IMR-90 (cell line): ENCODE data around the gene COL28A1. TPM values are rescaled to one million over a fixed set of nuclear protein-coding genes. Genes with fewer than 3 reads are reported as not detected.

Source experiments
- ATAC-seq: fragments of 200-7000 bp; cut with Tn5 transposase; 2 replicates; pipeline ENCODE4 v1.9.1; 2020; ENCODE audit warnings: low read depth, mild to moderate bottlenecking, moderate library complexity
- BruUV-seq: library from RNA; stranded (reverse); fragments of 400-500 nt; replicated peaks from 2 replicates; lab custom pipeline; 2021; lab: Mats Ljungman, UMichigan
- CTCF ChIA-PET: fragments of 300-600 bp; formaldehyde crosslinking; extraction: SDS; loops from one replicate; lab custom pipeline; 2021; ENCODE audit warnings: antibody characterized with exemption; lab: Yijun Ruan, JAX
- POLR2A ChIA-PET: fragments of 300-600 bp; sonication (Branson Sonifier 250); formaldehyde crosslinking; loops from one replicate; lab custom pipeline; 2022; ENCODE audit warnings: antibody characterized with exemption; ENCODE audit not compliant: unreplicated experiment; lab: Charles Lee
- DNase-seq: peaks from one replicate; pipeline ENCODE4 v3.0.0; 2013
- H2AFZ ChIP-seq: replicated peaks from 2 replicates; pipeline ENCODE3; 2013; ENCODE audit warnings: low read length, mild to moderate bottlenecking; ENCODE audit not compliant: poor library complexity
- H2AK5ac ChIP-seq: 2 replicates; pipeline ENCODE4 v1.6.1; 2013; ENCODE audit warnings: low read depth, low read length, inconsistent platforms
- H2AK9ac ChIP-seq: replicated peaks from 2 replicates; pipeline ENCODE3; 2013; ENCODE audit warnings: mild to moderate bottlenecking, low read depth, low read length, moderate library complexity; ENCODE audit not compliant: poor library complexity
- H2BK120ac ChIP-seq: 2 replicates; pipeline ENCODE4 v1.6.1; 2013; ENCODE audit warnings: low read depth, low read length, inconsistent platforms
- H2BK15ac ChIP-seq: 3 replicates; pipeline ENCODE4 v1.6.1; 2013; ENCODE audit warnings: low read depth, low read length, inconsistent platforms
- H2BK20ac ChIP-seq: 2 replicates; pipeline ENCODE4 v1.6.1; 2013; ENCODE audit warnings: low read depth, mild to moderate bottlenecking, inconsistent platforms, low read length, moderate library complexity
- H2BK5ac ChIP-seq: 2 replicates; pipeline ENCODE4 v1.6.1; 2013; ENCODE audit warnings: mild to moderate bottlenecking, low read depth, low read length, inconsistent platforms; ENCODE audit not compliant: poor library complexity, severe bottlenecking
- H3K14ac ChIP-seq: replicated peaks from 2 replicates; pipeline ENCODE4 v1.6.1; 2013; ENCODE audit warnings: low read depth, low read length, inconsistent platforms
- H3K18ac ChIP-seq: 2 replicates; pipeline ENCODE4 v1.6.1; 2013; ENCODE audit warnings: low read depth, low read length, control low read depth
- H3K23ac ChIP-seq: 2 replicates; pipeline ENCODE4 v1.6.1; 2013; ENCODE audit warnings: low read depth, low read length, inconsistent platforms
- H3K27ac ChIP-seq: 2 replicates; pipeline ENCODE4 v1.5.1; 2013; ENCODE audit warnings: mild to moderate bottlenecking, control low read depth, low read length; ENCODE audit not compliant: insufficient read depth
- H3K27me3 ChIP-seq: 2 replicates; pipeline ENCODE4 v1.6.1; 2013; ENCODE audit warnings: low read length; ENCODE audit not compliant: control insufficient read depth, insufficient read depth
- H3K36me3 ChIP-seq: 2 replicates; pipeline ENCODE4 v1.6.1; 2013; ENCODE audit warnings: low read length, mixed read lengths; ENCODE audit not compliant: control insufficient read depth, insufficient read depth
- H3K4ac ChIP-seq: 2 replicates; pipeline ENCODE4 v1.6.1; 2013; ENCODE audit warnings: low read depth, low read length, inconsistent platforms
- H3K4me1 ChIP-seq: 2 replicates; pipeline ENCODE4 v1.6.1; 2013; ENCODE audit warnings: low read length, mixed read lengths; ENCODE audit not compliant: control insufficient read depth, insufficient read depth
- H3K4me2 ChIP-seq: 2 replicates; pipeline ENCODE4 v1.6.1; 2013; ENCODE audit warnings: low read depth, mild to moderate bottlenecking, control low read depth, low read length, moderate library complexity
- H3K4me3 ChIP-seq: 2 replicates; pipeline ENCODE4 v1.5.1; 2013; ENCODE audit warnings: low read depth, mild to moderate bottlenecking, control low read depth, low read length, moderate library complexity; ENCODE audit not compliant: insufficient read depth
- H3K56ac ChIP-seq: 2 replicates; pipeline ENCODE4 v1.6.1; 2013; ENCODE audit warnings: low read length, inconsistent platforms; ENCODE audit not compliant: insufficient read depth; ENCODE audit errors: extremely low read depth
- H3K79me1 ChIP-seq, 2 experiments: 2 replicates each; pipeline ENCODE4 v1.6.1; 2013; ENCODE audit warnings: low read length in 2 of 2, inconsistent platforms in 1 of 2, low read depth in 1 of 2
- H3K9ac ChIP-seq: 2 replicates; pipeline ENCODE4 v1.6.1; 2013; ENCODE audit warnings: low read depth, low read length, control low read depth
- H3K9me1 ChIP-seq: 2 replicates; pipeline ENCODE4 v1.6.1; 2013; ENCODE audit warnings: low read length, inconsistent platforms; ENCODE audit not compliant: insufficient read depth
- H3K9me3 ChIP-seq: 2 replicates; pipeline ENCODE4 v1.6.1; 2013; ENCODE audit warnings: low read length; ENCODE audit not compliant: control insufficient read depth, insufficient read depth
- H4K20me1 ChIP-seq: 2 replicates; pipeline ENCODE4 v1.6.1; 2013; ENCODE audit warnings: low read length, inconsistent platforms; ENCODE audit not compliant: insufficient read depth
- H4K5ac ChIP-seq: 2 replicates; pipeline ENCODE4 v1.6.1; 2013; ENCODE audit warnings: mild to moderate bottlenecking, low read depth, low read length, control low read depth
- H4K8ac ChIP-seq, 2 experiments: 2 replicates each; pipeline ENCODE4 v1.6.1; 2013; ENCODE audit warnings: low read depth in 2 of 2, low read length in 2 of 2, control low read depth in 1 of 2, inconsistent platforms in 1 of 2
- H4K91ac ChIP-seq: 2 replicates; pipeline ENCODE4 v1.6.1; 2013; ENCODE audit warnings: low read depth, low read length, inconsistent platforms; ENCODE audit not compliant: insufficient read depth
- BHLHE40 ChIP-seq: fragments of 150-350 bp; IDR thresholded peaks from 2 replicates; pipeline ENCODE4 v1.6.1; 2016; ENCODE audit warnings: mild to moderate bottlenecking, low read depth, low read length
- CEBPB ChIP-seq: IDR thresholded peaks from 2 replicates; pipeline ENCODE4 v1.6.1; 2012; ENCODE audit warnings: low read depth, low read length, improper control_type of control experiment
- CHD1 ChIP-seq: IDR thresholded peaks from 2 replicates; pipeline ENCODE4 v1.6.1; 2012; ENCODE audit warnings: low read depth, low read length, improper control_type of control experiment
- FOS ChIP-seq: fragments of 150-350 bp; IDR thresholded peaks from 2 replicates; pipeline ENCODE4 v1.6.1; 2016; ENCODE audit warnings: low read depth, low read length
- MAFK ChIP-seq: IDR thresholded peaks from 2 replicates; pipeline ENCODE4 v1.6.1; 2012; ENCODE audit warnings: low read depth, low read length, improper control_type of control experiment
- MAZ ChIP-seq: IDR thresholded peaks from 2 replicates; pipeline ENCODE4 v1.6.1; 2012; ENCODE audit warnings: low read depth, mild to moderate bottlenecking, low read length, improper control_type of control experiment, moderate library complexity, borderline replicate concordance
- MXI1 ChIP-seq: IDR thresholded peaks from 2 replicates; pipeline ENCODE4 v1.6.1; 2012; ENCODE audit warnings: low read depth, mild to moderate bottlenecking, low read length, moderate library complexity, borderline replicate concordance
- NFE2L2 ChIP-seq: fragments of 150-350 bp; IDR thresholded peaks from 2 replicates; pipeline ENCODE4 v1.6.1; 2016; ENCODE audit warnings: low read depth, mild to moderate bottlenecking, low read length
- POLR2A ChIP-seq: IDR thresholded peaks from 2 replicates; pipeline ENCODE4 v1.6.1; 2012; ENCODE audit warnings: mild to moderate bottlenecking, low read depth, low read length
- RAD21 ChIP-seq: IDR thresholded peaks from 2 replicates; pipeline ENCODE4 v1.6.1; 2012; ENCODE audit warnings: low read length, improper control_type of control experiment
- RCOR1 ChIP-seq: IDR thresholded peaks from 2 replicates; pipeline ENCODE4 v1.6.1; 2012; ENCODE audit warnings: mild to moderate bottlenecking, low read length, improper control_type of control experiment; ENCODE audit not compliant: insufficient replicate concordance
- RFX5 ChIP-seq: IDR thresholded peaks from 2 replicates; pipeline ENCODE4 v1.8.0; 2012; ENCODE audit warnings: low read depth, mild to moderate bottlenecking, low read length, moderate library complexity
- SMC3 ChIP-seq: fragments of 150-350 bp; IDR thresholded peaks from 2 replicates; pipeline ENCODE4 v1.6.1; 2016; ENCODE audit warnings: low read depth, mild to moderate bottlenecking, antibody characterized with exemption, low read length, moderate library complexity
- USF2 ChIP-seq: fragments of 150-350 bp; IDR thresholded peaks from 2 replicates; pipeline ENCODE4 v1.6.1; 2017; ENCODE audit warnings: mild to moderate bottlenecking, antibody characterized with exemption, low read length, low read depth
- WGBS, 2 experiments: methylation state at CpG; one replicate each; pipeline versions ENCODE4 v1.1.5 to v1.1.7; 2013; ENCODE audit warnings: missing lambda C conversion rate in 2 of 2; ENCODE audit not compliant: insufficient read length in 1 of 2; ENCODE audit errors: extremely low coverage in 2 of 2; 5-methylcytosine and 5-hydroxymethylcytosine counted together
- dilution Hi-C: fragments of 300-500 bp; cut with HindIII; formaldehyde crosslinking; loops from one replicate; pipeline ENCODE4 v1.14.3; 2018; ENCODE audit warnings: low sequenced_read_pairs; ENCODE audit not compliant: unreplicated experiment
- in situ Hi-C: fragments of 300-500 bp; cut with MboI; formaldehyde crosslinking; loops from 3 replicates; pipeline ENCODE4 v1.14.3; 2019; ENCODE audit warnings: low sequenced_read_pairs, inconsistent platforms, mixed read lengths
- intact Hi-C: fragments of 100-400 bp; cut with micrococcal nuclease; formaldehyde crosslinking; loops from 2 replicates; pipeline ENCODE4 v1.10.0; 2022
- polyA plus RNA-seq, 3 experiments: library from polyadenylated mRNA; depleted of rRNA; stranded (reverse); fragments of >200 nt; gene quantifications; 2 replicates each; pipeline ENCODE4 v1.2.3, GENCODE V29; 2012; ENCODE audit warnings: low replicate concordance in 1 of 3
- total RNA-seq: library from RNA; depleted of rRNA; stranded (reverse); fragments of >200 nt; gene quantifications from 2 replicates; pipeline ENCODE4 v1.2.3, GENCODE V29; 2012
- TF ChIP-seq, protein P1 (sequence below): fragments of 150-350 bp; IDR thresholded peaks from 2 replicates; pipeline ENCODE4 v1.6.1; 2016; ENCODE audit warnings: low read depth, mild to moderate bottlenecking, low read length, moderate library complexity, borderline replicate concordance
- TF ChIP-seq, protein P2 (sequence below): conservative IDR thresholded peaks from 2 replicates; pipeline ENCODE4 v1.5.1; 2012; ENCODE audit warnings: mild to moderate bottlenecking, low read depth, low read length, improper control_type of control experiment

Gene COL28A1
- total and polyA plus RNA-seq, 2 of the 4 experiments (the other 2 are of a cell fraction), result under 0.01 to 0.05 TPM

GRCh38 chr7:7562736-7563135, 27.1 kb upstream of the COL28A1 start:
- H2AFZ ChIP-seq, result no peak overlapping the region
- H3K9me1 ChIP-seq, result peaks cover 6% of the 10 kb centered on the region; the same call in 1 of the 2 replicates
- no TSS peak for BruUV-seq
- no peaks in the 10 kb centered on the region for H3K27me3 ChIP-seq
- H4K5ac ChIP-seq, result no peak overlapping the region
- H2AK5ac ChIP-seq, result no peak overlapping the region
- H3K4me2 ChIP-seq, result no peak overlapping the region
- no peak overlapping the region for H3K56ac ChIP-seq
- H3K4me3 ChIP-seq, result no peak overlapping the region
- H3K4ac ChIP-seq, result no peak overlapping the region
- in situ Hi-C loops, result no loop called here
- no peak overlapping the region for H2AK9ac ChIP-seq
- H3K4me1 ChIP-seq, result peaks cover 2% of the 10 kb centered on the region; the same call in 1 of the 2 replicates
- no peak overlapping the region for H4K91ac ChIP-seq
- no peak overlapping the region for H3K23ac ChIP-seq
- H2BK120ac ChIP-seq, result no peak overlapping the region
- CTCF ChIA-PET, result no interaction called here
- no peak overlapping the region for H3K14ac ChIP-seq
- no peak overlapping the region for H3K27ac ChIP-seq
- H2BK20ac ChIP-seq, result no peak overlapping the region
- H4K20me1 ChIP-seq, result no peaks in the 10 kb centered on the region
- H3K36me3 ChIP-seq, result no peaks in the 10 kb centered on the region
- no peak for ATAC-seq
- H3K79me1 ChIP-seq, result 0 out of 4 replicates have a peak, but pooled peaks cover 0 to 5% of the 10 kb centered on the region in 2 experiments
- dilution Hi-C loops, result no loop called here
- H3K9me3 ChIP-seq, result no peaks in the 10 kb centered on the region
- intact Hi-C loops, result no loop called here
- no peak overlapping the region for H3K18ac ChIP-seq
- no peak overlapping the region for H4K8ac ChIP-seq
- H2BK5ac ChIP-seq, result no peak overlapping the region
- H2BK15ac ChIP-seq, result no peak overlapping the region
- H3K9ac ChIP-seq, result no peak overlapping the region
- POLR2A ChIA-PET, result no interaction called here
- no peak for DNase-seq
- TF ChIP-seq CHD1 (no peak), MAZ (no peak), RAD21 (no peak), CEBPB (no peak), BHLHE40 (no peak), FOS (no peak), POLR2A (no peak), SMC3 (no peak), NFE2L2 (no peak), RFX5 (no peak), MXI1 (no peak), MAFK (no peak), RCOR1 (no peak), USF2 (no peak)
- TF ChIP-seq, protein P1, sequence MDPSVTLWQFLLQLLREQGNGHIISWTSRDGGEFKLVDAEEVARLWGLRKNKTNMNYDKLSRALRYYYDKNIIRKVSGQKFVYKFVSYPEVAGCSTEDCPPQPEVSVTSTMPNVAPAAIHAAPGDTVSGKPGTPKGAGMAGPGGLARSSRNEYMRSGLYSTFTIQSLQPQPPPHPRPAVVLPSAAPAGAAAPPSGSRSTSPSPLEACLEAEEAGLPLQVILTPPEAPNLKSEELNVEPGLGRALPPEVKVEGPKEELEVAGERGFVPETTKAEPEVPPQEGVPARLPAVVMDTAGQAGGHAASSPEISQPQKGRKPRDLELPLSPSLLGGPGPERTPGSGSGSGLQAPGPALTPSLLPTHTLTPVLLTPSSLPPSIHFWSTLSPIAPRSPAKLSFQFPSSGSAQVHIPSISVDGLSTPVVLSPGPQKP, result no peak
- TF ChIP-seq, protein P2, sequence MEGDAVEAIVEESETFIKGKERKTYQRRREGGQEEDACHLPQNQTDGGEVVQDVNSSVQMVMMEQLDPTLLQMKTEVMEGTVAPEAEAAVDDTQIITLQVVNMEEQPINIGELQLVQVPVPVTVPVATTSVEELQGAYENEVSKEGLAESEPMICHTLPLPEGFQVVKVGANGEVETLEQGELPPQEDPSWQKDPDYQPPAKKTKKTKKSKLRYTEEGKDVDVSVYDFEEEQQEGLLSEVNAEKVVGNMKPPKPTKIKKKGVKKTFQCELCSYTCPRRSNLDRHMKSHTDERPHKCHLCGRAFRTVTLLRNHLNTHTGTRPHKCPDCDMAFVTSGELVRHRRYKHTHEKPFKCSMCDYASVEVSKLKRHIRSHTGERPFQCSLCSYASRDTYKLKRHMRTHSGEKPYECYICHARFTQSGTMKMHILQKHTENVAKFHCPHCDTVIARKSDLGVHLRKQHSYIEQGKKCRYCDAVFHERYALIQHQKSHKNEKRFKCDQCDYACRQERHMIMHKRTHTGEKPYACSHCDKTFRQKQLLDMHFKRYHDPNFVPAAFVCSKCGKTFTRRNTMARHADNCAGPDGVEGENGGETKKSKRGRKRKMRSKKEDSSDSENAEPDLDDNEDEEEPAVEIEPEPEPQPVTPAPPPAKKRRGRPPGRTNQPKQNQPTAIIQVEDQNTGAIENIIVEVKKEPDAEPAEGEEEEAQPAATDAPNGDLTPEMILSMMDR, result no peak
- WGBS, 2 experiments, result no CpG with 5 or more reads among the region's 3 CpGs
